GM12892 (cell line): ENCODE results near the gene TCTN2.

Experiments
- POLR2A ChIP-seq: IDR thresholded peaks from 2 replicates; pipeline ENCODE4 v1.6.1; 2011; ENCODE audit warnings: low read depth, low read length, control low read depth
- TAF1 ChIP-seq: IDR thresholded peaks from 2 replicates; pipeline ENCODE4 v1.6.1; 2011; ENCODE audit warnings: low read depth, mild to moderate bottlenecking, control low read depth, low read length, borderline replicate concordance

- TF ChIP-seq POLR2A, result no peak
- no peak for TF ChIP-seq TAF1
Observed at GRCh38 chr12:123648401-123648800, 22.5 kb upstream of the TCTN2 start.
